SIG-M5 treated with dmso at 0.1 percent for 504 hours (cell line): ENCODE results near the gene INTS15.

Source experiments
- DNase-seq: peaks from one replicate; lab custom pipeline; 2025; ENCODE audit not compliant: unreplicated experiment; lab: John Stamatoyannopoulos, UW

The INTS15 gene

GRCh38 chr7:6642239-6642839 is 52.5 kb downstream of the INTS15 start:
- DNase-seq: no peak

- no peak for DNase-seq
Observed at GRCh38 chr7:6642861-6643640, 53.2 kb downstream of the INTS15 start.

GRCh38 chr7:6643915-6644625 is 54.2 kb downstream of the INTS15 start:
- DNase-seq: no peak

GRCh38 chr7:6644728-6645127 is 54.9 kb downstream of the INTS15 start:
- DNase-seq: no peak

GRCh38 chr7:6646465-6646864 is 56.6 kb downstream of the INTS15 start:
- no peak for DNase-seq

GRCh38 chr7:6647080-6647479 is 57.3 kb downstream of the INTS15 start:
- no peak for DNase-seq

- no peak for DNase-seq
Observed at GRCh38 chr7:6647541-6647940, 57.7 kb downstream of the INTS15 start.

GRCh38 chr7:6648066-6648814 is 58.4 kb downstream of the INTS15 start:
- no peak for DNase-seq

GRCh38 chr7:6648815-6649104 is 58.9 kb downstream of the INTS15 start:
- DNase-seq: no peak

- DNase-seq: no peak
Observed at GRCh38 chr7:6649241-6649961, 59.6 kb downstream of the INTS15 start.

- no peak for DNase-seq
Observed at GRCh38 chr7:6650086-6650485, 60.3 kb downstream of the INTS15 start.

GRCh38 chr7:6650521-6651011 is 60.7 kb downstream of the INTS15 start:
- no peak for DNase-seq

GRCh38 chr7:6651851-6652445 is 62.1 kb downstream of the INTS15 start:
- no peak for DNase-seq

GRCh38 chr7:6652446-6653011 is 62.7 kb downstream of the INTS15 start:
- no peak for DNase-seq

GRCh38 chr7:6653071-6654003 is 63.5 kb downstream of the INTS15 start:
- DNase-seq: no peak

- DNase-seq: no peak
Observed at GRCh38 chr7:6654113-6654841, 64.5 kb downstream of the INTS15 start.

- no peak for DNase-seq
Observed at GRCh38 chr7:6654842-6655610, 65.2 kb downstream of the INTS15 start.
